Astrocyte (in vitro differentiated cells and primary cell): Measurements from ENCODE around the gene PDE1C. TPM values are rescaled to one million over a fixed set of nuclear protein-coding genes. Genes with fewer than 3 reads are reported as not detected.

Experiments
- DNase-seq: peaks from one replicate; pipeline ENCODE4 v3.0.0-alpha.2; 2010; ENCODE audit warnings: low read depth
- FAIRE-seq: peaks from 2 replicates; lab custom pipeline; 2011; peaks lifted over from hg19 to GRCh38; lab: Jason Lieb, UNC
- H2AFZ ChIP-seq: 2 replicates; pipeline ENCODE4 v1.6.0; 2012; ENCODE audit warnings: low read depth, low read length, inconsistent platforms
- H3K27ac ChIP-seq: 2 replicates; pipeline ENCODE4 v1.5.1; 2011; ENCODE audit warnings: low read depth, low read length, inconsistent platforms
- H3K27me3 ChIP-seq: 2 replicates; pipeline ENCODE4 v1.6.0; 2011; ENCODE audit warnings: low read length, inconsistent platforms; ENCODE audit not compliant: insufficient read depth
- H3K36me3 ChIP-seq: 2 replicates; pipeline ENCODE4 v1.5.1; 2011; ENCODE audit warnings: low read length, inconsistent platforms; ENCODE audit not compliant: insufficient read depth
- H3K4me1 ChIP-seq: 2 replicates; pipeline ENCODE4 v1.5.1; 2011; ENCODE audit warnings: low read length, inconsistent platforms; ENCODE audit not compliant: insufficient read depth
- H3K4me2 ChIP-seq: 2 replicates; pipeline ENCODE4 v1.6.0; 2012; ENCODE audit warnings: low read length, inconsistent platforms
- H3K4me3 ChIP-seq: 2 replicates; pipeline ENCODE4 v1.5.1; 2011; ENCODE audit warnings: low read depth, mild to moderate bottlenecking, low read length, inconsistent platforms; ENCODE audit not compliant: insufficient read depth
- H3K79me2 ChIP-seq: 2 replicates; pipeline ENCODE4 v1.6.0; 2012; ENCODE audit warnings: mild to moderate bottlenecking, low read length, inconsistent platforms; ENCODE audit not compliant: insufficient read depth
- H3K9ac ChIP-seq: 2 replicates; pipeline ENCODE4 v1.6.0; 2012; ENCODE audit warnings: mild to moderate bottlenecking, low read length, inconsistent platforms
- H3K9me3 ChIP-seq: 2 replicates; pipeline ENCODE4 v1.5.1; 2012; ENCODE audit warnings: low read depth, mild to moderate bottlenecking, low read length, inconsistent platforms; ENCODE audit not compliant: insufficient read depth
- H4K20me1 ChIP-seq: 2 replicates; pipeline ENCODE4 v1.6.0; 2012; ENCODE audit warnings: low read length, inconsistent platforms; ENCODE audit not compliant: insufficient read depth
- H3K27ac Mint-ChIP-seq: one replicate; pipeline ENCODE4 v1.8.0; 2021; ENCODE audit warnings: mild to moderate bottlenecking, mixed read lengths; ENCODE audit not compliant: unreplicated experiment
- H3K27me3 Mint-ChIP-seq: one replicate; pipeline ENCODE4 v1.8.0; 2021; ENCODE audit warnings: low read depth, mixed read lengths; ENCODE audit not compliant: unreplicated experiment
- H3K36me3 Mint-ChIP-seq: one replicate; pipeline ENCODE4 v1.8.0; 2021; ENCODE audit warnings: low read depth, mixed read lengths; ENCODE audit not compliant: unreplicated experiment
- H3K4me1 Mint-ChIP-seq: one replicate; pipeline ENCODE4 v1.8.0; 2021; ENCODE audit warnings: low read depth, mixed read lengths; ENCODE audit not compliant: unreplicated experiment
- H3K4me3 Mint-ChIP-seq: one replicate; pipeline ENCODE4 v1.8.0; 2021; ENCODE audit warnings: mild to moderate bottlenecking, moderate library complexity, mixed read lengths; ENCODE audit not compliant: unreplicated experiment
- H3K9me3 Mint-ChIP-seq: one replicate; pipeline ENCODE4 v1.8.0; 2021; ENCODE audit warnings: mild to moderate bottlenecking, mixed read lengths; ENCODE audit not compliant: unreplicated experiment
- EZH2 ChIP-seq: IDR thresholded peaks from 2 replicates; pipeline ENCODE4 v1.6.1; 2012; ENCODE audit warnings: mild to moderate bottlenecking, low read length, inconsistent platforms; ENCODE audit not compliant: insufficient read depth
- total RNA-seq: library from RNA; stranded (reverse); gene quantifications from 2 replicates; pipeline ENCODE4 v1.2.1, GENCODE V29; 2021
- TF ChIP-seq, protein P1 (sequence below): IDR thresholded peaks from 2 replicates; pipeline ENCODE4 v1.5.1; 2011; ENCODE audit warnings: low read depth, mild to moderate bottlenecking, inconsistent platforms, low read length, moderate library complexity; ENCODE audit not compliant: insufficient read depth

PDE1C gene
- total RNA-seq, 1 donor from 2014 or later, result 31.6 TPM

DNA sequence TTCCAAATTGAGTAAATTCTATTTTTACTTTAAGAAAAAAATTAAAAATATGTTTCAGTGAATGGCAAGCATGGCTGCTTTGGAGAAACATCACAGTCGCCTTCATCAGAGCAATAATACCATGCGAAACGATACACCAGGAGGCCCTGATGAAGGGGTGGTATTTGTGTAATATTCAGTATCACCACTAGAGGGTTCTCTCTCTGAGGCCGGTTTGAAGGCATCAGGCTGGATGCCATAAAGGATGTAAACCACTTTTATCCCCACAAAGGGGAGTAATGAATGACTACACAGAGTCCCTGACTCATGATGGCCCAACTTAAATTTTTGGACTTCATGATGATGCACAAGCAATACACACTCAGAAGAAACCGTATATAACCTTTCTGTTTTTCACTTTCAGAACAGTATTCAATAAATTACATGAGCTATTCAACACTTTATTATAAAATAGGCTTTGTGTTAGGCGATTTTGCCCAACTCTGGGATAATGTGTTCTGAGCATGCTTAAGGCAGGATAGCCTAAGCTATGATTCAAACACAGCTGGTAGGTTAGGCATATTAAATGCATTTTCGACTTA lies 287.7 kb downstream of the PDE1C start:
- no peaks in the 10 kb centered on the region for H3K4me1 ChIP-seq
- Mint-ChIP-seq H3K4me1 (no peaks in the 10 kb centered on the region), H3K27me3 (no peaks in the 10 kb centered on the region), H3K9me3 (no peaks in the 10 kb centered on the region), H3K27ac (no peak overlapping the region), H3K36me3 (no peaks in the 10 kb centered on the region), H3K4me3 (no peak overlapping the region)
- H2AFZ ChIP-seq, result no peak overlapping the region
- no peak overlapping the region for H3K4me2 ChIP-seq
- H3K9ac ChIP-seq, result no peak overlapping the region
- peak overlapping the region; percentile 1 for H3K27ac ChIP-seq
- DNase-seq (peak; percentile 67), FAIRE-seq (no peak)
- no peaks in the 10 kb centered on the region for H4K20me1 ChIP-seq
- H3K9me3 ChIP-seq, result no peaks in the 10 kb centered on the region
- H3K27me3 ChIP-seq, result no peaks in the 10 kb centered on the region
- H3K79me2 ChIP-seq, result no peaks in the 10 kb centered on the region
- TF ChIP-seq EZH2, result no peak
- TF ChIP-seq, protein P1, sequence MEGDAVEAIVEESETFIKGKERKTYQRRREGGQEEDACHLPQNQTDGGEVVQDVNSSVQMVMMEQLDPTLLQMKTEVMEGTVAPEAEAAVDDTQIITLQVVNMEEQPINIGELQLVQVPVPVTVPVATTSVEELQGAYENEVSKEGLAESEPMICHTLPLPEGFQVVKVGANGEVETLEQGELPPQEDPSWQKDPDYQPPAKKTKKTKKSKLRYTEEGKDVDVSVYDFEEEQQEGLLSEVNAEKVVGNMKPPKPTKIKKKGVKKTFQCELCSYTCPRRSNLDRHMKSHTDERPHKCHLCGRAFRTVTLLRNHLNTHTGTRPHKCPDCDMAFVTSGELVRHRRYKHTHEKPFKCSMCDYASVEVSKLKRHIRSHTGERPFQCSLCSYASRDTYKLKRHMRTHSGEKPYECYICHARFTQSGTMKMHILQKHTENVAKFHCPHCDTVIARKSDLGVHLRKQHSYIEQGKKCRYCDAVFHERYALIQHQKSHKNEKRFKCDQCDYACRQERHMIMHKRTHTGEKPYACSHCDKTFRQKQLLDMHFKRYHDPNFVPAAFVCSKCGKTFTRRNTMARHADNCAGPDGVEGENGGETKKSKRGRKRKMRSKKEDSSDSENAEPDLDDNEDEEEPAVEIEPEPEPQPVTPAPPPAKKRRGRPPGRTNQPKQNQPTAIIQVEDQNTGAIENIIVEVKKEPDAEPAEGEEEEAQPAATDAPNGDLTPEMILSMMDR, result peak; percentile 75
- no peaks in the 10 kb centered on the region for H3K36me3 ChIP-seq
- no peak overlapping the region for H3K4me3 ChIP-seq

DNA sequence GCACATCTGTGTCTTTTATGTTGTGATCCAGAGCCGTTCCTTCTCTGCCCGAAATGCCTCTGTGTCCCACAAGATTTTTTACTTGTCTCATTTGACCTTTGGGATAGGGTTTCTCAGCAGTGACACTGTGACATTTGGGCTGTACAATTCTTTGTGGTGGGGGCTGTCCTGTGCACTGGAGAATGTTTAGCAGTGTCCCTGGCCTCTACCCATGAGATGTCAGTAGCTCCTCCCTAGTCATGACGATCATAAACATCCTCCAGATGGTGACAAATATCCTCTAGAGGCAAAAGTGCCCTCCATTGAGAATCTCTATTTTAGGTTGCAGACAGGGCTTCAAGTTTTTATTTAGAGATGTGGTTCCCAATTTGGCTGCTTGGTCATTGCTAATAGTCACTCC lies 291.9 kb downstream of the PDE1C start:
- FAIRE-seq (no peak), DNase-seq (no peak)
- no peak overlapping the region for H2AFZ ChIP-seq
- Mint-ChIP-seq H3K4me3 (no peak overlapping the region), H3K9me3 (no peaks in the 10 kb centered on the region), H3K36me3 (peaks cover 2% of the 10 kb centered on the region), H3K4me1 (peaks cover 7% of the 10 kb centered on the region), H3K27ac (no peak overlapping the region), H3K27me3 (peaks cover 4% of the 10 kb centered on the region)
- H3K79me2 ChIP-seq, result no peaks in the 10 kb centered on the region
- no peak overlapping the region for H3K4me3 ChIP-seq
- TF ChIP-seq, protein P1, result no peak
- TF ChIP-seq EZH2, result no peak
- no peak overlapping the region for H3K4me2 ChIP-seq
- H4K20me1 ChIP-seq, result no peaks in the 10 kb centered on the region
- H3K9ac ChIP-seq, result no peak overlapping the region
- H3K4me1 ChIP-seq, result peaks cover 4% of the 10 kb centered on the region
- H3K9me3 ChIP-seq, result no peaks in the 10 kb centered on the region
- H3K27me3 ChIP-seq, result no peaks in the 10 kb centered on the region
- no peaks in the 10 kb centered on the region for H3K36me3 ChIP-seq
- H3K27ac ChIP-seq, result no peak overlapping the region

DNA sequence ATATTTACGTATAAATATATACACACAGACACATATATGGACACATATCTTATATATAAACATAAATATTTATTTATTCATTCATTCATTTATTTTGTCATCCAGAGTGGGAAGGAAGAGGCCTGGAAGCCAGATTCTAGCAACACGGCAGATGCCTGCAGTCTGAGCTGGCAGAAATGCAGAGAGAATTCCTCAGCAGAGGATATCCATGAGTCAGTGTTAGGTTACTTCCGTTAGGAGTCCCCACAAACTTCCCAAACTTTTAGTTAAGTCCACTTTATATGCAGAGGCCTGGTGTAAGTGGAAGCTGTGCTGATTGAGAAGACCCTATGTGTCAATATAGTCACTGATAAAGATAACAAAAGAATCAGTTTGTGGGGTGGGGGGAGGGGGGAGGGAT lies 293.6 kb downstream of the PDE1C start:
- Histone ChIP-seq H3K9ac (no peak overlapping the region), H4K20me1 (no peaks in the 10 kb centered on the region), H3K79me2 (no peaks in the 10 kb centered on the region), H3K36me3 (no peaks in the 10 kb centered on the region), H3K27ac (no peak overlapping the region), H3K27me3 (no peaks in the 10 kb centered on the region), H3K4me1 (peaks cover 4% of the 10 kb centered on the region), H3K9me3 (no peaks in the 10 kb centered on the region), H2AFZ (no peak overlapping the region), H3K4me3 (no peak overlapping the region), H3K4me2 (no peak overlapping the region)
- Mint-ChIP-seq H3K9me3 (no peaks in the 10 kb centered on the region), H3K27me3 (peaks cover 8% of the 10 kb centered on the region), H3K36me3 (peaks cover 2% of the 10 kb centered on the region), H3K4me1 (peaks cover 7% of the 10 kb centered on the region), H3K27ac (no peak overlapping the region), H3K4me3 (no peak overlapping the region)
- FAIRE-seq (no peak), DNase-seq (peak; percentile 89)
- TF ChIP-seq, protein P1, result no peak
- TF ChIP-seq EZH2, result no peak
